Stimulated activated CD8-positive, alpha-beta memory T cell treated with anti-CD3 and anti-CD28 coated beads, Interleukin-4, amount 100 ng/mL, for 24 hours (primary cell): ENCODE results near the gene OR4P4.

ENCODE experiments used
- DNase-seq: peaks from one replicate; pipeline ENCODE4 v3.0.0-alpha.2; 2020; ENCODE audit warnings: low read depth

The OR4P4 gene

GRCh38 chr11:55634813-55635212 is at the start of gene OR4P4:
Gene OR4P4, plus strand, starts transcription at chr11:55635113.
- no peak for DNase-seq

GRCh38 chr11:55607545-55607944 is 27.4 kb upstream of the OR4P4 start, which contains the start of gene OR4C11:
Gene OR4C11, minus strand, starts transcription at chr11:55607645. Its CDS starts 3,272 bp downstream, at chr11:55604373.
- DNase-seq: no peak

- DNase-seq: no peak
Measured at GRCh38 chr11:55624531-55624930, 10.4 kb upstream of the OR4P4 start.

- no peak for DNase-seq
Measured at GRCh38 chr11:55648027-55648426, 13.1 kb downstream of the OR4P4 start, which contains the start of gene OR4S2. Gene OR4S2, plus strand, starts transcription at chr11:55648327. Its CDS starts 2,577 bp downstream, at chr11:55650904.

- no peak for DNase-seq
Measured at GRCh38 chr11:55652560-55652959, 17.6 kb downstream of the OR4P4 start.

- DNase-seq: no peak
Measured at GRCh38 chr11:55655096-55655495, 20.2 kb downstream of the OR4P4 start.

- DNase-seq: no peak
Measured at GRCh38 chr11:55658031-55658573, 23.2 kb downstream of the OR4P4 start.

- DNase-seq: no peak
Measured at GRCh38 chr11:55658608-55659007, 23.7 kb downstream of the OR4P4 start.

- DNase-seq: no peak
Measured at GRCh38 chr11:55661901-55662300, 27.0 kb downstream of the OR4P4 start, which contains the start of gene OR4C6. Gene OR4C6, plus strand, starts transcription at chr11:55662201. Its CDS starts 2,966 bp downstream, at chr11:55665167.

- DNase-seq: no peak
Measured at GRCh38 chr11:55669376-55669775, 34.5 kb downstream of the OR4P4 start.

- no peak for DNase-seq
Measured at GRCh38 chr11:55673860-55674259, 38.9 kb downstream of the OR4P4 start.
